IgD-negative memory B cell (primary cell): ENCODE data around the gene MRPL22. TPM values are rescaled to one million over a fixed set of nuclear protein-coding genes. Genes with fewer than 3 reads are reported as not detected.
"Not testable (repeated sequence)": the region's sequence is repeated elsewhere in the genome, so short reads cannot be mapped to it uniquely, and the experiment has no call there.

Experiments
- H3K27ac Mint-ChIP-seq, 3 donors: one replicate each; pipeline ENCODE4 v1.8.0; 2020 to 2022; ENCODE audit warnings: mild to moderate bottlenecking in 3 of 3, mixed read lengths in 3 of 3, moderate library complexity in 1 of 3
- H3K27me3 Mint-ChIP-seq: one replicate; pipeline ENCODE4 v1.8.0; 2021; ENCODE audit warnings: mixed read lengths
- H3K36me3 Mint-ChIP-seq: one replicate; pipeline ENCODE4 v1.8.0; 2020; ENCODE audit warnings: mild to moderate bottlenecking, mixed read lengths
- H3K4me1 Mint-ChIP-seq, 3 donors: one replicate each; pipeline ENCODE4 v1.8.0; 2020 to 2022; ENCODE audit warnings: mixed read lengths in 3 of 3, mild to moderate bottlenecking in 1 of 3
- H3K4me3 Mint-ChIP-seq, 4 donors: one replicate each; pipeline ENCODE4 v1.8.0; 2020 to 2022; ENCODE audit warnings: mild to moderate bottlenecking in 4 of 4, mixed read lengths in 4 of 4, moderate library complexity in 3 of 4
- H3K9me3 Mint-ChIP-seq, 3 donors: one replicate each; pipeline ENCODE4 v1.8.0; 2020 to 2021; ENCODE audit warnings: mixed read lengths in 3 of 3, mild to moderate bottlenecking in 1 of 3
- polyA plus RNA-seq: library from polyadenylated mRNA; unstranded; fragments of 300-500 nt; fragmentation: Illumina TruSeq; gene quantifications from one replicate; pipeline ENCODE4 v1.2.3, GENCODE V29; 2021

The MRPL22 gene
- polyA plus RNA-seq, 1 donor from 2014 or later, result 87.4 TPM

DNA sequence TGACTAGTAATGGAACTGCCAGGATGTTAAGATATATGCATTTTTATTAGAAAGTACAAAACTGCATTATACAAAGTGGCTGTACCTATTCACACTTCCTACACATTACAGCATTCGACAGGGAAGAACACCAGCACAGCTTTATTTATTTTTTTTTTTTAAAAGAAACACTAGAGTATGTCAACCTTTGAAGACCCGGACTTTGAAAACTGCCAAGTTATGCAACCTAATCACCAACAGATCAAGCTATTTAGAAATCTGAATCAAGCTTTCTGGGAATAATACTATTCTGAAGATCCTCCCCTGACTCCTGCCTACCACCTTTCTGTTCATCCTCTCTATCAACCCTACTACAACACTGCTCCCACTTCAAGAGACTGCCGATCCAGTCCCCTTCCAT, 7.3 kb upstream of the MRPL22 start:
- H3K27ac Mint-ChIP-seq, result no peak overlapping the region
- peaks cover 15 to 22% (median 16%) of the 10 kb centered on the region in 3 donors for H3K4me1 Mint-ChIP-seq
- H3K4me3 Mint-ChIP-seq, result no peak overlapping the region
- H3K9me3 Mint-ChIP-seq, result no peaks in the 10 kb centered on the region
- no peaks in the 10 kb centered on the region for H3K27me3 Mint-ChIP-seq
- H3K36me3 Mint-ChIP-seq, result peaks cover 7% of the 10 kb centered on the region

GRCh38 chr5:154934881-154935280, 6.0 kb upstream of the MRPL22 start:
- peak overlapping the region in 1 of 3 donors; percentile 63 for H3K27ac Mint-ChIP-seq
- peak overlapping the region in 1 of 4 donors; percentile 94 for H3K4me3 Mint-ChIP-seq
- peaks cover 17 to 27% (median 24%) of the 10 kb centered on the region in 3 donors for H3K4me1 Mint-ChIP-seq
- no peaks in the 10 kb centered on the region for H3K27me3 Mint-ChIP-seq
- H3K36me3 Mint-ChIP-seq, result peaks cover 7% of the 10 kb centered on the region
- H3K9me3 Mint-ChIP-seq, result no peaks in the 10 kb centered on the region

GRCh38 chr5:154937186-154937717, 3.6 kb upstream of the MRPL22 start:
- H3K4me3 Mint-ChIP-seq, result peak overlapping the region; percentile 92 to 96 (median 94)
- H3K9me3 Mint-ChIP-seq, result no peaks in the 10 kb centered on the region
- H3K36me3 Mint-ChIP-seq, result peaks cover 7% of the 10 kb centered on the region
- H3K27ac Mint-ChIP-seq, result peak overlapping the region; percentile 46 to 98 (median 48)
- peaks cover 23 to 38% (median 33%) of the 10 kb centered on the region in 3 donors for H3K4me1 Mint-ChIP-seq
- peaks cover 2% of the 10 kb centered on the region for H3K27me3 Mint-ChIP-seq

DNA sequence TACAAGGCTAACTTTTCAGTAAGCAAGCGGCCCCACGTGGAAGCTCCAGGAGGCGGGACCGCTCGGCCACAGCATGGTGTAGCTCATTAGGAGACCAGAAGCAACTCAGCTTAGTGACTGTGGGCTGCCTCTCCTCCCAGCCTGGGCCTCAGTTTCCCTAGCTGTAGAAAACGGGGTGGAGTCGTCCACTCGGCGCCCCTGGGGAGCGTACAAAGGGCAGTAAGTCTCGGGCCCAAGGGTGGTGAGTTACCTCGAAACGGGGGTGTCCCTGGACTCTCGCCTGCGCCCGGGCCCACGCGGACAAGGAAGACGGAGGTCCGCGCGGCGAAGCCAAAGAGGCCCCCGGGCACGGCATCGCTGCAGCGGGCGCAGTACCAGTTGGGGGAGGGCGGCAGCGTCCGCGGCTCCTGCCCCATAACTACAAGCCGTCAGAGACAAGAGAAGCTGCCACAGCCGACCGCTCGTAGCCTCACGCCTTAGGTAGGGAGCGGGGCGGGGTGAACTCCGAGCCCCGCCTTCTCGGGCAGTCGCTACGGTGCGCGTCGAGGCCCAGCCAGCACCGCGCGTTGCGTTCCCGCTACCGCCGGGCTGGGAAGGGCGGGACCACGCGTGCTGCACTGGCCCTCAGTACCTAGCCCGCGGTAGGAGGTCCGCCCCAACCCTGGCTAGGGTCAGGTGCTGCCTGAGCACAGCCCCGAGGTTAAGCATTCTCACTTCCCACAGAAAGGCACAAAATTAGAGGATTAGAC, 3.0 kb upstream of the MRPL22 start, which contains the start of gene GEMIN5:
Gene GEMIN5 (minus strand): TSS at position 494 of the 749 bp plus-strand sequence. CDS start 78 bp downstream, at position 416.
- Mint-ChIP-seq H3K27me3 (peaks cover 2% of the 10 kb centered on the region), H3K4me3 (peak within 1 kb of the TSS; percentile 92 to 97 (median 94)), H3K4me1 (peaks cover 27 to 42% (median 38%) of the 10 kb centered on the region in 3 donors), H3K36me3 (peaks cover 6% of the 10 kb centered on the region), H3K9me3 (no peaks in the 10 kb centered on the region), H3K27ac (peak within 1 kb of the TSS; percentile 48 to 98 (median 80))

- not testable (repeated sequence) for H3K9me3 Mint-ChIP-seq, H3K27me3 Mint-ChIP-seq, H3K36me3 Mint-ChIP-seq
- peak overlapping the region in 2 of 3 donors; percentile 88 to 98 for H3K27ac Mint-ChIP-seq
- peaks cover 29 to 42% (median 39%) of the 10 kb centered on the region in 3 donors for H3K4me1 Mint-ChIP-seq
- peak overlapping the region; percentile 44 to 97 (median 77) for H3K4me3 Mint-ChIP-seq
Measured at GRCh38 chr5:154939387-154939786, 1.5 kb upstream of the MRPL22 start.

DNA sequence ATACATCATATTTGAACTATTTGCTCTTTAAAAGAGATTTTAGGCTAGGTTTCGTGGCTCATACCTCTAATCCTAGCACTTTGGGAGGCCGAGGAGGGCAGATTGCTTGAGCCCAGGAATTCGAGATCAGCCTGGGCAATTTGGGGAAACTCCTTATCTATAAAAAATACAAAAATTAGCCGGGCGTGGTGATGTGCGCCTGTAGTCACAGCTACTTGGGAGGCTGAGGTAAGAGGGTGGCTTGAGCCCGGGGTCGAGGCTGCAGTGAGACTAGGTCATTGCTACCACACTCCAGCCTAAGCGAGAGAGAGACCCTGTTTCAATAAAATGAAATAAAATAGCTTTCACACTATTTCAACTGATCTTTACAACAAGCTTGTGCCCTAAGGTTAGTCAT, 500 bp upstream of the MRPL22 start:
- Mint-ChIP-seq H3K4me1 (peaks cover 27 to 40% (median 31%) of the 10 kb centered on the region in 3 donors), H3K36me3 (no peaks in the 10 kb centered on the region), H3K27me3 (peaks cover 2% of the 10 kb centered on the region), H3K9me3 (no peaks in the 10 kb centered on the region), H3K4me3 (peak overlapping the region; percentile 96 to 100 (median 98)), H3K27ac (peak overlapping the region; percentile 97 to 100 (median 98))

- peak overlapping the region in 1 of 3 donors; percentile 29 for H3K27ac Mint-ChIP-seq
- peak overlapping the region in 1 of 4 donors; percentile 75 for H3K4me3 Mint-ChIP-seq
- H3K4me1 Mint-ChIP-seq, result peaks cover 19 to 36% (median 29%) of the 10 kb centered on the region in 3 donors
Measured at GRCh38 chr5:154943527-154943926, 2.7 kb downstream of the MRPL22 start.

GRCh38 chr5:154944716-154945115, 3.8 kb downstream of the MRPL22 start:
- no peaks in the 10 kb centered on the region for H3K36me3 Mint-ChIP-seq
- H3K9me3 Mint-ChIP-seq, result no peaks in the 10 kb centered on the region
- no peak overlapping the region for H3K4me3 Mint-ChIP-seq
- H3K4me1 Mint-ChIP-seq, result peaks cover 23 to 40% (median 32%) of the 10 kb centered on the region in 3 donors
- H3K27ac Mint-ChIP-seq, result no peak overlapping the region
- H3K27me3 Mint-ChIP-seq, result peaks cover 2% of the 10 kb centered on the region

More at GRCh38 chr5:154943527-154943926, 2.7 kb downstream of the MRPL22 start:
- H3K36me3 Mint-ChIP-seq, result no peaks in the 10 kb centered on the region
- H3K9me3 Mint-ChIP-seq, result no peaks in the 10 kb centered on the region
- H3K27me3 Mint-ChIP-seq, result peaks cover 2% of the 10 kb centered on the region

DNA sequence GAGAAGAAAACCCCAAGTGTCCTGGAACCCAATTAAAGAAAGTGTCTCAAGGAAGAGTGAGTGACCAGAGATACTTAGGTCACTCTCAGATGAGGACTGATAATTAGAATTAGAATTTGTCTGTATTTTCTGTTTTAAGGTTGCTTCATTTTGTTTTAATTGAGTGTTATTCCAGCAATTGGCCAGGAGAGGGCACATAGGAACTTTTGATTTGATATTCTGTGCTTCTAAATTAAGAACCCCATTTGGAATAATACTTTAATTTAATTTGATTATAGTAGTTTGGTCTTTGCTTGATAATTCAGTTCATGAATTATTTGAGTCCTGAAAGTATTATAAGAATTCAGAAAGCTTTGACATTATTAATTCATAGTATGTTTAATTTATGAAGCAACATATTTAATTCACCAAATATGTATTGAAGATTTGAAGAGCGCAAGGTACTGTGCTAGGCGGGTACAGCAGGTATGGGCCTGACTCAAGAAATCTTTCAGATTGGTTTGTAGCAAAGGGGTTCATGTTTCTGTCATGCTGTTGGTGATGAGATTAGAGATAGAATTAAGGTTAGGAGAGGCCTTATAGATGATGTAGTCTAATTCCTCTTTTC, 4.9 kb downstream of the MRPL22 start:
- H3K27me3 Mint-ChIP-seq, result peaks cover 2% of the 10 kb centered on the region
- H3K9me3 Mint-ChIP-seq, result no peaks in the 10 kb centered on the region
- H3K4me1 Mint-ChIP-seq, result peaks cover 25 to 38% (median 33%) of the 10 kb centered on the region in 3 donors
- no peaks in the 10 kb centered on the region for H3K36me3 Mint-ChIP-seq
- no peak overlapping the region for H3K4me3 Mint-ChIP-seq
- no peak overlapping the region for H3K27ac Mint-ChIP-seq

GRCh38 chr5:154947778-154948177, 6.9 kb downstream of the MRPL22 start:
- no peaks in the 10 kb centered on the region for H3K36me3 Mint-ChIP-seq
- H3K27ac Mint-ChIP-seq, result no peak overlapping the region
- H3K4me1 Mint-ChIP-seq, result peaks cover 16 to 25% (median 22%) of the 10 kb centered on the region in 3 donors
- no peak overlapping the region for H3K4me3 Mint-ChIP-seq
- H3K27me3 Mint-ChIP-seq, result no peaks in the 10 kb centered on the region
- no peaks in the 10 kb centered on the region for H3K9me3 Mint-ChIP-seq

DNA sequence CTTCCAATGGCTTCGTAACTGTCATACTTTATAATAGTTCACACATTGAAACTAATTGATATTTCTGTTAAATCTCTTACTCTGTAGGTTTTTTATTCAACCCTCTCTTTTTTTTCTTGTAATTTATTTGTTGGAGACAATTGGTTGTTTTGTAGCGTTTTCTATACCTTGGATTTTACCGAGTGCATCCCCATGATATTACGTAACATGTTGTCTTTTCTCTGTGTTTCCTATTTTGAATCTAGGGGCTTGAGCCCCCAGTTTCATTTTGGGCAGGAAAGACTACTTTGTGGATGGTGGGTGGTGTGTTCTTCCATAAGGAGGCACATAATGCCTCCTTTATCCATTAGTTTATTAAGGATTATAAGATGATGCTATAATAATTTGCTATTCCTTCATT, 7.4 kb downstream of the MRPL22 start:
- Mint-ChIP-seq H3K27ac (no peak overlapping the region), H3K4me3 (peak overlapping the region in 1 of 4 donors; percentile 15), H3K9me3 (no peaks in the 10 kb centered on the region), H3K36me3 (no peaks in the 10 kb centered on the region), H3K4me1 (peaks cover 14 to 22% (median 21%) of the 10 kb centered on the region in 3 donors), H3K27me3 (no peaks in the 10 kb centered on the region)

GRCh38 chr5:154949781-154950180, 8.9 kb downstream of the MRPL22 start:
- Mint-ChIP-seq H3K4me3 (no peak overlapping the region), H3K9me3 (no peaks in the 10 kb centered on the region), H3K27ac (no peak overlapping the region), H3K36me3 (peaks cover 1% of the 10 kb centered on the region), H3K27me3 (no peaks in the 10 kb centered on the region), H3K4me1 (peaks cover 14 to 22% (median 21%) of the 10 kb centered on the region in 3 donors)

- H3K4me1 Mint-ChIP-seq, result peaks cover 0 to 2% (median 0%) of the 10 kb centered on the region in 3 donors
- no peak overlapping the region for H3K4me3 Mint-ChIP-seq
- no peaks in the 10 kb centered on the region for H3K9me3 Mint-ChIP-seq
- no peaks in the 10 kb centered on the region for H3K27me3 Mint-ChIP-seq
- peaks cover 8% of the 10 kb centered on the region for H3K36me3 Mint-ChIP-seq
- no peak overlapping the region for H3K27ac Mint-ChIP-seq
Measured at GRCh38 chr5:154956712-154957111, 15.8 kb downstream of the MRPL22 start.

DNA sequence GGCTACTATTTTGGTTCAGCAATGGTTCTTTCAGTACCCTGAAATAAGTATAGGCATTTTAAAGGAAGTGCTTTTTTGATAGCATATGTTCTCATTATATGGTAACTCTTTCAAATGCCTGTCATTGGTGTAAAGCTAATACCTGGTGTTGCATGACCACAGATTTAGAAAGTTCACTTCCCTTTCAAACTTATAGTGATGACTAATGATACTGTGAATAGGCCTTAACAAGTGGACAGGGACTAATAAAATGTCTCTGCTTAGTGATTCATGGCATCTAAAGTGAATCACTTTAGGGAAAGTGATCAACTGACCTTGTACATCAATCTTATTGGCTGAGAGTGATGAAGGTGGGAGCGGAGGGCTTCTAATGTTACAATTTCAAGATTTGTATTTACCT, 21.6 kb downstream of the MRPL22 start:
- H3K27me3 Mint-ChIP-seq, result no peaks in the 10 kb centered on the region
- H3K36me3 Mint-ChIP-seq, result peaks cover 12% of the 10 kb centered on the region

More for the DNA sequence above, 21.6 kb downstream of the MRPL22 start:
- no peaks in the 10 kb centered on the region for H3K9me3 Mint-ChIP-seq
- no peak overlapping the region for H3K4me3 Mint-ChIP-seq
- no peak overlapping the region for H3K27ac Mint-ChIP-seq
- no peaks in the 10 kb centered on the region for H3K4me1 Mint-ChIP-seq
